ENCODE measurements around the gene STPG2.

The STPG2 gene

DNA sequence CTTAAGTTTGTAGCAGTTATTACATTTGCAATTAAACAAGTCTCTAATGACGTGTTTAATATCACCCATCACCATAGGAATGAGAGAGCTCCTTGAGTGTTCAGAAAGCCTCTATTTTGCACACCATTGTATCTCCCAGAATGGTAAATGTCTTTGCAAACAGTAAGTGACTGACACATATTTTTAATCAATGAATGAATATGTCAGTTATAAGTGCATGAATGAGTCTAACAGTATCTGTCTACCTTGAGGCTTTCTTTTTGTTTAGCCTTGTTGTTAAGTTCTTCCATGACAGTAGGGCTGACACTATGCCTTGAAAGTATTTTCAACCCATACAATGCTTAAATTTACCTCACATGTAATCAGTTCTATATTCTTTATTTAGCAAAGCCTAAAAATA, 292.2 kb downstream of the STPG2 start:
- Histone ChIP-seq H3K4me1 (no peaks in the 10 kb centered on the region), H3K36me3 (no peaks in the 10 kb centered on the region), H3K9me3 (no peaks in the 10 kb centered on the region), H3K27me3 (no peaks in the 10 kb centered on the region), H3K4me3 (ENCODE audit: low read depth, low read length) (no peak overlapping the region)
- TF ChIP-seq, protein P1, sequence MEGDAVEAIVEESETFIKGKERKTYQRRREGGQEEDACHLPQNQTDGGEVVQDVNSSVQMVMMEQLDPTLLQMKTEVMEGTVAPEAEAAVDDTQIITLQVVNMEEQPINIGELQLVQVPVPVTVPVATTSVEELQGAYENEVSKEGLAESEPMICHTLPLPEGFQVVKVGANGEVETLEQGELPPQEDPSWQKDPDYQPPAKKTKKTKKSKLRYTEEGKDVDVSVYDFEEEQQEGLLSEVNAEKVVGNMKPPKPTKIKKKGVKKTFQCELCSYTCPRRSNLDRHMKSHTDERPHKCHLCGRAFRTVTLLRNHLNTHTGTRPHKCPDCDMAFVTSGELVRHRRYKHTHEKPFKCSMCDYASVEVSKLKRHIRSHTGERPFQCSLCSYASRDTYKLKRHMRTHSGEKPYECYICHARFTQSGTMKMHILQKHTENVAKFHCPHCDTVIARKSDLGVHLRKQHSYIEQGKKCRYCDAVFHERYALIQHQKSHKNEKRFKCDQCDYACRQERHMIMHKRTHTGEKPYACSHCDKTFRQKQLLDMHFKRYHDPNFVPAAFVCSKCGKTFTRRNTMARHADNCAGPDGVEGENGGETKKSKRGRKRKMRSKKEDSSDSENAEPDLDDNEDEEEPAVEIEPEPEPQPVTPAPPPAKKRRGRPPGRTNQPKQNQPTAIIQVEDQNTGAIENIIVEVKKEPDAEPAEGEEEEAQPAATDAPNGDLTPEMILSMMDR (IDR thresholded peaks at IDR 0.05; ENCODE audit: low read depth, low read length) = no peak
- no peak for DNase-seq

- Histone ChIP-seq H3K4me3 (ENCODE audit: low read depth, low read length) (no peak overlapping the region), H3K4me1 (no peaks in the 10 kb centered on the region), H3K27me3 (no peaks in the 10 kb centered on the region), H3K36me3 (no peaks in the 10 kb centered on the region), H3K9me3 (no peaks in the 10 kb centered on the region)
- TF ChIP-seq, protein P1 (IDR thresholded peaks at IDR 0.05; ENCODE audit: low read depth, low read length) = no peak
- no peak for DNase-seq
Measured at GRCh38 chr4:97845758-97846157, 297.5 kb downstream of the STPG2 start.

DNA sequence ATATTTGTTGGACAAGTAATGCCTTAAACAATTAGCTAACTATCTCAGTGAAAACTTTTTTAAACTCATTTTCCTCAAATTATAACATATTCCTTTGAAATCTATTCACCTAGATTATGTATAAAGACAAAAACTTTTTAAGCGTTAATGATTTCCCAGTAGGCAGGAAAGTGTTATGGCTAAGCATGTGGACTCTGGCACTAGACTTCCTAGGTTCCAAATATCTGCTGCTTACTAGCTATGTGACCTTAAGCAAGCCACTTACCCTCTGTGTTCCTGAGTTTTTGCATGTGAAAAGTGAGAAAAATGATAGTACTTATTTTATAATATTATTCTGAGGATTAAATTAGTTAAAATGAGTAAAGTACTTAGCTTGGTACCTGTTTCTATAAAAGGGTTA, 301.8 kb downstream of the STPG2 start:
- TF ChIP-seq, protein P1 (IDR thresholded peaks at IDR 0.05; ENCODE audit: low read depth, low read length) = no peak
- no peaks in the 10 kb centered on the region for H3K36me3 ChIP-seq

GRCh38 chr4:97836662-97837061, 306.6 kb downstream of the STPG2 start:
- Histone ChIP-seq H3K36me3 (no peaks in the 10 kb centered on the region), H3K4me3 (ENCODE audit: low read depth, low read length) (no peak overlapping the region), H3K9me3 (no peaks in the 10 kb centered on the region), H3K4me1 (no peaks in the 10 kb centered on the region), H3K27me3 (no peaks in the 10 kb centered on the region)
- no peak for DNase-seq
- TF ChIP-seq, protein P1 (IDR thresholded peaks at IDR 0.05; ENCODE audit: low read depth, low read length) = no peak

More for the DNA sequence above, 301.8 kb downstream of the STPG2 start:
- DNase-seq = no peak
- Histone ChIP-seq H3K4me3 (ENCODE audit: low read depth, low read length) (no peak overlapping the region), H3K27me3 (no peaks in the 10 kb centered on the region), H3K9me3 (no peaks in the 10 kb centered on the region), H3K4me1 (no peaks in the 10 kb centered on the region)

GRCh38 chr4:97828646-97829045, 314.6 kb downstream of the STPG2 start:
- DNase-seq = no peak
- H3K36me3 ChIP-seq = no peaks in the 10 kb centered on the region
- H3K4me1 ChIP-seq = no peaks in the 10 kb centered on the region
- TF ChIP-seq, protein P1 (IDR thresholded peaks at IDR 0.05; ENCODE audit: low read depth, low read length) = no peak
- H3K9me3 ChIP-seq = no peaks in the 10 kb centered on the region
- H3K4me3 ChIP-seq (ENCODE audit: low read depth, low read length) = no peak overlapping the region
- H3K27me3 ChIP-seq = no peaks in the 10 kb centered on the region

- Histone ChIP-seq H3K27me3 (no peaks in the 10 kb centered on the region), H3K9me3 (no peaks in the 10 kb centered on the region), H3K36me3 (no peaks in the 10 kb centered on the region), H3K4me3 (ENCODE audit: low read depth, low read length) (no peak overlapping the region), H3K4me1 (no peaks in the 10 kb centered on the region)
- DNase-seq = no peak
- TF ChIP-seq, protein P1 (IDR thresholded peaks at IDR 0.05; ENCODE audit: low read depth, low read length) = no peak
Measured at GRCh38 chr4:97819294-97819693, 324.0 kb downstream of the STPG2 start.
